GM23248 (cell line): ENCODE data around the gene C1QL4. TPM values are rescaled to one million over a fixed set of nuclear protein-coding genes. Genes with fewer than 3 reads are reported as not detected.

Source experiments
- DNase-seq: peaks from one replicate; pipeline ENCODE4 v3.0.0-alpha.2; 2015
- H2AFZ ChIP-seq: fragments of 200-600 bp; sonication (generic); 2 replicates; pipeline ENCODE4 v1.6.1; 2016; ENCODE audit warnings: antibody characterized with exemption
- H3F3A ChIP-seq: fragments of 200-600 bp; sonication (generic); 2 replicates; pipeline ENCODE4 v1.6.1; 2016; ENCODE audit warnings: mild to moderate bottlenecking, antibody characterized with exemption, mixed run types; ENCODE audit not compliant: insufficient read depth
- H3K27ac ChIP-seq: fragments of 200-600 bp; sonication (generic); 2 replicates; pipeline ENCODE4 v1.5.1; 2016; ENCODE audit warnings: mild to moderate bottlenecking
- H3K27me3 ChIP-seq: fragments of 200-600 bp; sonication (generic); replicated peaks from 2 replicates; pipeline ENCODE4 v1.6.1; 2016; ENCODE audit warnings: mild to moderate bottlenecking; ENCODE audit not compliant: insufficient read depth
- H3K36me3 ChIP-seq: fragments of 200-600 bp; sonication (generic); 2 replicates; pipeline ENCODE4 v1.6.1; 2016; ENCODE audit warnings: low read depth, mild to moderate bottlenecking
- H3K4me1 ChIP-seq: fragments of 200-600 bp; sonication (generic); 2 replicates; pipeline ENCODE4 v1.6.1; 2016; ENCODE audit warnings: mild to moderate bottlenecking; ENCODE audit not compliant: insufficient read depth
- H3K4me2 ChIP-seq: fragments of 200-600 bp; sonication (generic); one replicate; pipeline ENCODE4 v1.6.1; 2016; ENCODE audit warnings: mild to moderate bottlenecking; ENCODE audit not compliant: unreplicated experiment
- H3K4me3 ChIP-seq: fragments of 200-600 bp; sonication (generic); 2 replicates; pipeline ENCODE4 v1.5.1; 2016; ENCODE audit warnings: mild to moderate bottlenecking
- H3K79me2 ChIP-seq: fragments of 200-600 bp; sonication (generic); 2 replicates; pipeline ENCODE4 v1.6.1; 2016; ENCODE audit warnings: mild to moderate bottlenecking; ENCODE audit not compliant: insufficient read depth
- H3K9ac ChIP-seq: fragments of 200-600 bp; sonication (generic); 2 replicates; pipeline ENCODE4 v1.6.1; 2016; ENCODE audit warnings: mild to moderate bottlenecking
- H3K9me2 ChIP-seq: fragments of 200-600 bp; sonication (generic); 2 replicates; pipeline ENCODE4 v1.6.1; 2016; ENCODE audit warnings: mixed run types, mild to moderate bottlenecking, moderate library complexity; ENCODE audit not compliant: insufficient read depth
- H3K9me3 ChIP-seq: fragments of 200-600 bp; sonication (generic); one replicate; pipeline ENCODE4 v1.6.1; 2017; ENCODE audit warnings: low read depth
- H4K20me1 ChIP-seq: fragments of 200-600 bp; sonication (generic); 2 replicates; pipeline ENCODE4 v1.6.0; 2016; ENCODE audit not compliant: insufficient read depth
- EZH2 ChIP-seq: fragments of 200-600 bp; sonication (generic); IDR thresholded peaks from 2 replicates; pipeline ENCODE4 v1.6.1; 2018; ENCODE audit warnings: antibody characterized with exemption, mild to moderate bottlenecking; ENCODE audit not compliant: insufficient read depth, poor library complexity, severe bottlenecking
- EZH2phosphoT487 ChIP-seq: fragments of 200-600 bp; sonication (generic); IDR thresholded peaks from 2 replicates; pipeline ENCODE4 v1.6.1; 2018; ENCODE audit warnings: antibody characterized with exemption, moderate library complexity, mild to moderate bottlenecking, low read depth; ENCODE audit not compliant: insufficient read depth
- WGBS, 2 experiments: methylation state at CpG; one replicate each; pipeline ENCODE4 v1.1.6; 2015 to 2017; ENCODE audit warnings: low lambda C conversion rate in 2 of 2, low coverage in 1 of 2; ENCODE audit errors: missing lambda C conversion rate in 2 of 2; 5-methylcytosine and 5-hydroxymethylcytosine counted together
- in situ Hi-C: fragments of 300-500 bp; cut with MboI; formaldehyde crosslinking; loops from 2 replicates; pipeline ENCODE4 v1.15.0; 2020
- polyA plus RNA-seq: library from polyadenylated mRNA; unstranded; fragments of >200 nt; fragmentation: Nextera tagmentation; extraction: Ambion mirVana; gene quantifications from 2 replicates; pipeline ENCODE4 v1.2.1, GENCODE V29; 2016
- total RNA-seq: library from RNA; depleted of rRNA; stranded (reverse); fragments of >200 nt; shearing (Covaris generic); gene quantifications from 2 replicates; pipeline ENCODE4 v1.2.3, GENCODE V29; 2014

C1QL4 gene
- total and polyA plus RNA-seq, 2 experiments from 2014 or later: not detected

GRCh38 chr12:49327887-49328286, 9.1 kb downstream of the C1QL4 start:
- H3K79me2 ChIP-seq: peaks cover 7% of the 10 kb centered on the region; the same call in 1 of the 2 replicates
- DNase-seq: no peak
- H3K27ac ChIP-seq: no peak overlapping the region
- WGBS, 2 experiments: 78 to 88% methylated on average over 2 of the region's 2 CpGs
- no peaks in the 10 kb centered on the region for H3K9me2 ChIP-seq
- in situ Hi-C loops: no loop called here
- H3F3A ChIP-seq: no peaks in the 10 kb centered on the region
- H3K9ac ChIP-seq: no peak overlapping the region
- no peaks in the 10 kb centered on the region for H3K9me3 ChIP-seq
- H3K4me3 ChIP-seq: no peak overlapping the region
- no peaks in the 10 kb centered on the region for H4K20me1 ChIP-seq
- no peaks in the 10 kb centered on the region for H3K36me3 ChIP-seq
- TF ChIP-seq EZH2: no peak
- no peak for TF ChIP-seq EZH2phosphoT487
- no peaks in the 10 kb centered on the region for H3K27me3 ChIP-seq
- no peak overlapping the region for H2AFZ ChIP-seq
- H3K4me1 ChIP-seq: no peaks in the 10 kb centered on the region
- no peak overlapping the region for H3K4me2 ChIP-seq

DNA sequence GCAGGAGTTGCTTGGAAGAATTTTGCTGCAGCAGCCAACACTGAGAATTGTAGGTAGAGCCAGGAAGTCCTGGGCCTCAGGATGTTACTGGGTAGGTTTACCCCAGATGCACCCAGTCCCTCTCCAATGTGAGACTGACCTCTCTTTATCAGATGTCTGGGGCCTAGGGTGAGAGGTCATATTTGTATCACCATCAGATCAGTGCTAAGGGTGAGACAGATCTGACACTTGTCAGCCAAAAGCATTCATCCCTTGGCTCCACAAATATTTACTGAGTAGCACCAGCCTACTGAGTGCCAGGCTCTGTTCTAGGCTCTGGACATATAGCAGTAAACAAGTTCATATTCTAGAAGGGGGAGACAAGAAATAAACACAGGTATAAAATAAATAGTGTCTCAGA, 9.6 kb downstream of the C1QL4 start:
- Histone ChIP-seq H3K9me2 (no peaks in the 10 kb centered on the region), H3K4me2 (no peak overlapping the region), H3K9me3 (no peaks in the 10 kb centered on the region), H3K79me2 (peaks cover 7% of the 10 kb centered on the region; the same call in 1 of the 2 replicates), H3K4me1 (no peaks in the 10 kb centered on the region), H3K36me3 (no peaks in the 10 kb centered on the region), H3K27ac (no peak overlapping the region), H3F3A (no peaks in the 10 kb centered on the region), H4K20me1 (no peaks in the 10 kb centered on the region), H3K27me3 (no peaks in the 10 kb centered on the region), H3K9ac (no peak overlapping the region), H3K4me3 (no peak overlapping the region), H2AFZ (no peak overlapping the region)
- no peak for TF ChIP-seq EZH2phosphoT487
- TF ChIP-seq EZH2: no peak
- no peak for DNase-seq
- in situ Hi-C loops: no loop called here

DNA sequence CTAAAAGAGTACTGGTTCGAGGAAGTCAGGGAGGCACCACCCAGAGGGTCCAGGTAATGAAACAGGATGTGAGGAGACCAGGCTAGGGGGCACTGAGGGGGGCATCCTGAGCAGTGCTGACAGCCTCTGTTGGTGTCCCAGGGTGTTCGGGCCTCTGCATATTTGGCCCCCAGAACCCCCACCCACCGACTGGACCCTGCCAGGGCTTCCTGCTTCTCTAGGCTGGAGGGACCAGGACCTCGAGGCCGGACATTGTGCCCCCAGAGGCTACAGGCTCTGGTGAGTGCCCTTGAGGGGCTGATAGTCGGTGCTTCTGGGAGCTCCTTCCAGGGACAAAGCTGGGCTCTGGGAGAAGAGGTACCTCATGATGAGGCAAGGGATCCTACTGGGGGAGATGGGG, 11.4 kb downstream of the C1QL4 start:
- no peaks in the 10 kb centered on the region for H3K36me3 ChIP-seq
- no peak overlapping the region for H3K27ac ChIP-seq
- H4K20me1 ChIP-seq: no peaks in the 10 kb centered on the region
- no peaks in the 10 kb centered on the region for H3K27me3 ChIP-seq
- no peak for TF ChIP-seq EZH2
- TF ChIP-seq EZH2phosphoT487: no peak
- H3K4me3 ChIP-seq: no peak overlapping the region
- H3K9me3 ChIP-seq: no peaks in the 10 kb centered on the region
- H3K9me2 ChIP-seq: no peaks in the 10 kb centered on the region
- H3F3A ChIP-seq: no peaks in the 10 kb centered on the region
- H3K4me1 ChIP-seq: no peaks in the 10 kb centered on the region
- peaks cover 7% of the 10 kb centered on the region; the same call in 1 of the 2 replicates for H3K79me2 ChIP-seq
- H3K4me2 ChIP-seq: no peak overlapping the region
- no peak overlapping the region for H2AFZ ChIP-seq
- no peak for DNase-seq
- WGBS, 2 experiments: 81 to 84% methylated on average over 6 of the region's 6 CpGs
- in situ Hi-C loops: no loop called here
- H3K9ac ChIP-seq: no peak overlapping the region

DNA sequence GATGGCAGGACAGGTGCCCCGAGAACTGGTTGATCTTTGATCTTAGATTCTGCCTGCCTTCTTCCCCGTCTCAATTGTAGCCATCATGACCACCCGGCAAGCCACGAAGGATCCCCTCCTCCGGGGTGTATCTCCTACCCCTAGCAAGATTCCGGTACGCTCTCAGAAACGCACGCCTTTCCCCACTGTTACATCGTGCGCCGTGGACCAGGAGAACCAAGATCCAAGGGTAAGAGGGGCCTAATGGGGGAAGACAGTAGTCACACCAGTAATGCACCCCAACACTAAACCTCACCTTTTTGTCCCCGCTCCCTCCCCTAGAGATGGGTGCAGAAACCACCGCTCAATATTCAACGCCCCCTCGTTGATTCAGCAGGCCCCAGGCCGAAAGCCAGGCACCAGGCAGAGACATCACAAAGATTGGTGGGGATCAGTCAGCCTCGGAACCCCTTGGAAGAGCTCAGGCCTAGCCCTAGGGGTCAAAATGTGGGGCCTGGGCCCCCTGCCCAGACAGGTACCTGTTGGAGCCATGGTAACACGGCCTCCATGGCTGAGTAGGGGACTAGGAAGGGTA, 13.4 kb downstream of the C1QL4 start:
- no peaks in the 10 kb centered on the region for H3K4me1 ChIP-seq
- in situ Hi-C loops: no loop called here
- H3K4me2 ChIP-seq: peak overlapping the region; percentile 83
- H3K9me2 ChIP-seq: no peaks in the 10 kb centered on the region
- no peaks in the 10 kb centered on the region for H4K20me1 ChIP-seq
- H3K27ac ChIP-seq: no peak overlapping the region
- no peaks in the 10 kb centered on the region for H3K27me3 ChIP-seq
- TF ChIP-seq EZH2phosphoT487: no peak
- no peak for TF ChIP-seq EZH2
- peaks cover 7% of the 10 kb centered on the region; the same call in 1 of the 2 replicates for H3K79me2 ChIP-seq
- H3K9ac ChIP-seq: peak overlapping the region; percentile 76
- no peaks in the 10 kb centered on the region for H3K9me3 ChIP-seq
- 6 to 7% methylated on average over 19 of the region's 19 CpGs for WGBS, 2 experiments
- H3F3A ChIP-seq: no peaks in the 10 kb centered on the region
- peak overlapping the region; percentile 99 for H2AFZ ChIP-seq
- no peak for DNase-seq
- H3K36me3 ChIP-seq: no peaks in the 10 kb centered on the region
- peak overlapping the region; percentile 86 for H3K4me3 ChIP-seq
